Activated B cell treated with CpG ODN at 0.5 μM for 24 hours (primary cell): ENCODE results near the gene SNX8. TPM values are rescaled to one million over a fixed set of nuclear protein-coding genes. Genes with fewer than 3 reads are reported as not detected.
A peak's percentile ranks its signal among the peaks of the same experiment; 100 is the strongest.

ENCODE experiments used
- ATAC-seq: fragments of 200-7000 bp; cut with Tn5 transposase; one replicate; pipeline ENCODE4 v1.10.0; 2021; ENCODE audit warnings: low read depth, mild to moderate bottlenecking, moderate library complexity
- CTCF ChIA-PET: fragments of 350-600 bp; sonication (Branson Sonifier 250); formaldehyde crosslinking; loops from one replicate; lab custom pipeline; 2021; ENCODE audit warnings: antibody characterized with exemption; lab: Charles Lee
- POLR2A ChIA-PET: fragments of 350-600 bp; sonication (Branson Sonifier 250); formaldehyde crosslinking; loops from one replicate; lab custom pipeline; 2021; ENCODE audit warnings: antibody characterized with exemption; lab: Charles Lee
- DNase-seq: peaks from one replicate; pipeline ENCODE4 v3.0.0; 2022
- H3K27ac Mint-ChIP-seq: one replicate; pipeline ENCODE4 v1.8.0; 2020; ENCODE audit warnings: mixed read lengths
- H3K27me3 Mint-ChIP-seq: one replicate; pipeline ENCODE4 v1.8.0; 2021; ENCODE audit warnings: mixed read lengths
- H3K36me3 Mint-ChIP-seq: one replicate; pipeline ENCODE4 v1.8.0; 2021; ENCODE audit warnings: low read depth, mixed read lengths
- H3K4me1 Mint-ChIP-seq: one replicate; pipeline ENCODE4 v1.8.0; 2021; ENCODE audit warnings: mixed read lengths
- H3K4me3 Mint-ChIP-seq: one replicate; pipeline ENCODE4 v1.8.0; 2020; ENCODE audit warnings: mild to moderate bottlenecking, mixed read lengths
- H3K9me3 Mint-ChIP-seq: one replicate; pipeline ENCODE4 v1.8.0; 2020; ENCODE audit warnings: mixed read lengths
- intact Hi-C: fragments of 100-400 bp; cut with micrococcal nuclease; formaldehyde crosslinking; loops from one replicate; pipeline ENCODE4 v1.15.1; 2024
- total RNA-seq: library from RNA; stranded (reverse); gene quantifications from 2 replicates; pipeline ENCODE4 v1.2.3, GENCODE V29; 2022
- TF ChIP-seq, protein P1 (sequence below): fragments of 200-600 bp; IDR thresholded peaks from one replicate; pipeline ENCODE4 v1.8.0; 2022; ENCODE audit warnings: antibody characterized with exemption, mild to moderate bottlenecking

SNX8 gene
- total RNA-seq, 1 donor from 2014 or later = 175 TPM

DNA sequence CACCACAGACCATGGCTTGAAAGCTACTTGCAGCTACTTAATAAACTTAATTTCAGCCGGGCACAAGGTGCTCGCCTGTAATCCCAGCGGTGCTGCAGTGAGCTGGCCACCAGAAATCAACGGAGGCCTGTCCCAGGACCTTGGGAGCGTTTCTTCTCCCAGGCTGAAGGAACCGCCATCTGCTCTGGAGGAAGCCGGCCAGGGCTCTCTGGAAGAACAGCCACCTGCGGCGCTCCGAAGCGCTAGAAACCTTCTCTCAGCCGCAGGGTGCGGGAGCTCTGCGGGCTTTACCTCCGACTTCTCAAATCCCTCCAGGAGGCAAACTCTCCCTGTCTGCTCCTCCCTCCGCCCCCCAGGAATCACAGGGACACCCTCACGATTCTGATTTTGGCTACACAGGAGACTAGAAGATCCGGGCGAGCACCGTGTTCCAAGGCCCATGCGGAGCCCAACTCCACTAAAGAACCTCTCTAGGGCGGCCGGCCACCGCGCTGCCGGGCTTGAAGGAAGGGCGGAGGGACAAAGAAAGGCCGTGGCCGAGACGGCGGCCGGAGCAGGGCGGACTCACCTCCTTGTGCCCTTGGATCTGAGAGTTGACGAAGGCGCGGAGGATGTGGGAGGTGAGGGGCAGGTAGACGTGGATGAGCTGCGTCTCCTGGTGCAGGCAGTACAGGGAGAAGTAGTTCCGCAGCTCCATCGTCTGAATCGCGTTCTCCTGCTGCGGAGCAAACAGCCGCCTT, 57.8 kb downstream of the SNX8 start:
- TF ChIP-seq, protein P1, sequence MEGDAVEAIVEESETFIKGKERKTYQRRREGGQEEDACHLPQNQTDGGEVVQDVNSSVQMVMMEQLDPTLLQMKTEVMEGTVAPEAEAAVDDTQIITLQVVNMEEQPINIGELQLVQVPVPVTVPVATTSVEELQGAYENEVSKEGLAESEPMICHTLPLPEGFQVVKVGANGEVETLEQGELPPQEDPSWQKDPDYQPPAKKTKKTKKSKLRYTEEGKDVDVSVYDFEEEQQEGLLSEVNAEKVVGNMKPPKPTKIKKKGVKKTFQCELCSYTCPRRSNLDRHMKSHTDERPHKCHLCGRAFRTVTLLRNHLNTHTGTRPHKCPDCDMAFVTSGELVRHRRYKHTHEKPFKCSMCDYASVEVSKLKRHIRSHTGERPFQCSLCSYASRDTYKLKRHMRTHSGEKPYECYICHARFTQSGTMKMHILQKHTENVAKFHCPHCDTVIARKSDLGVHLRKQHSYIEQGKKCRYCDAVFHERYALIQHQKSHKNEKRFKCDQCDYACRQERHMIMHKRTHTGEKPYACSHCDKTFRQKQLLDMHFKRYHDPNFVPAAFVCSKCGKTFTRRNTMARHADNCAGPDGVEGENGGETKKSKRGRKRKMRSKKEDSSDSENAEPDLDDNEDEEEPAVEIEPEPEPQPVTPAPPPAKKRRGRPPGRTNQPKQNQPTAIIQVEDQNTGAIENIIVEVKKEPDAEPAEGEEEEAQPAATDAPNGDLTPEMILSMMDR = no peak
- CTCF ChIA-PET = interaction anchor here (1.3 to 1.5 kb wide), 2 partner anchors 8 to 10 kb away, joined by 3 to 4 read pairs; no protein-coding TSS in a partner anchor
- ATAC-seq (no peak), DNase-seq (no peak)
- Mint-ChIP-seq H3K9me3 (no peaks in the 10 kb centered on the region), H3K36me3 (peaks cover 65% of the 10 kb centered on the region), H3K4me1 (peaks cover 45% of the 10 kb centered on the region), H3K4me3 (no peak overlapping the region), H3K27ac (peak overlapping the region; percentile 9), H3K27me3 (no peaks in the 10 kb centered on the region)
- POLR2A ChIA-PET = interaction anchor here (1.1 to 1.4 kb wide), 2 partner anchors 14 to 20 kb away, joined by 4 to 5 read pairs; no protein-coding TSS in a partner anchor
- intact Hi-C loops = no loop called here

DNA sequence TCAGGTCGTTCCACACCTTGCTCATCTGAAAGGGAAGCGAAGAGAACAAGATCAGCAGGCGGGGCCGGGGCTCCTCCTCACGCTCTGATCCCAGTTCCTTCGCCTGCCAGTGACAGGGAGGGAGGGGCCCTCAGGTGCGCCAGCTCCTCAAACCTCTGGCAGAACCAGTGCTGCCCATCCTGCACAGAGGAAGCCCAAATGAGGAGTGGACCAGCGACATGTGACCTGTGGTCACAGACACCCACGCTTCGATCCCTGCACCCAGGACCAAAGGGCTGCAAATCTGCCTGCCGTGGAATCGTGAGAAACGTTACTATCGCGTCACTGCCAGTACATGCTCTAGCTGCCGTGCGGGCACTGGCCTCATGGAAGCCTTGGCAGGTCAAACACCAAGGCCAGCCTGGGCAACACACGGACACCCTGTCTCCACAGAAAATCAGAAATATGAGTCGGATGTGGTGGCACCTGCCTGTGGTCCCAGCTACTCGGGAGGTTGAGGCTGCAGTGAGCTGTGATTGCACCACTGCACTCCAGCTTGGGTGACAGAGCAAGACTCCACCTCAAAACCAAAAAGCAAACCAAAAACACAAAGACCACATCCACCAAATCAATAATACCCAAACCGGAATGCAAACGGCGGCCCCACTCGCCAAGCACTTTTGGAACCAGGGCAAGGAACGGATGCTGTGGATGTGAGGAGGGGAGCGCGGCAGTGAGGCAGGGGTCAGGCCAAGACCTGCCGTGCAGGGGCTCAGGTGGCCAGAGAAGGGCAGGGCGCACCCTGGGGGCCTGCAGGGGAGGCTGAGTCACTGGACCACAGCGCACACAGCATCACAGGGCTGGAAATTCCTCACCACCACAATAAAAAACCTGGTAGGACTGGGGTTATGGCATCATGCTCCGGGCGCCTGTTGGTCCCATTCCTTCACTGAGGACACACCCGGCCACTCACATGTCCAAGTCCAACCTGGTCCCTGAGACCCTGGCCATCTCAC, 58.8 kb downstream of the SNX8 start:
- intact Hi-C loops = no loop called here
- CTCF ChIA-PET = no interaction called here
- POLR2A ChIA-PET = no interaction called here
- DNase-seq = no peak
- Mint-ChIP-seq H3K9me3 (no peaks in the 10 kb centered on the region), H3K4me3 (no peak overlapping the region), H3K36me3 (peaks cover 68% of the 10 kb centered on the region), H3K27ac (no peak overlapping the region), H3K27me3 (no peaks in the 10 kb centered on the region), H3K4me1 (peaks cover 35% of the 10 kb centered on the region)
- TF ChIP-seq, protein P1 = no peak
- ATAC-seq = no peak

DNA sequence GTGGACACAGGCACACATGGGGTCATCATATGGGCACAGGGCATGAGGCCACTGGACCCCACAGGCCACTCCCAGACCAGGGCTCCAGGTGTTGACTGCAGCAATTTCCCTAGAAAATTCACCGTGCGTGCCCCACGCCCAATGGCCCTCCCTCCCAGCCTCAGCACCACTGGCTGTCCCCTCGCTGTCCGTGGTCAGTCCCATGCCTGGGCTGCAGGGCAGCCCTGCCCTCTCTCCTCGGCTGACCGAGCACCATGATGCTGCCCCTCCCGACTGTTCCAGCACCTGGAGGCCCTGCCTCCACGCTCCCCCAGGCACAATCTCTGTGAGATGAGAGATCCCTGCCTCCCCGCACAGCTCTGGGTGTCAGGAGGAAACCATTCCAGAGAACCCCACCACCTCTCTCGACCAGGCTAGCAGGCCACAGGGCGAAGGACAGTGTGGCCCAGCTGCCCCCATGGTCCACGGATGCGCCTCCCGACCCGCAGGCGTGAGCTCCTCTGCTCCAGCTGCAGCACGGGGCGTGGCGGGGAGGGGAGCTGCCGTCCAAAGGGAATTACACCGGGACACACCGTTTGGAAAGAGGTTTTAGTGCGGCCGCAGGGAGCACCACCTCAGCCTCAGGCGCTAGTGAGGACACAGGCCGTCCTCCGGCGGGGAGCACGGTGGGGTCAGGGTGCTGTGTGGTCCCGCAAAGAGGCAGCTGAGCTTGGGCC, 59.7 kb downstream of the SNX8 start:
- ATAC-seq = no peak
- H3K36me3 Mint-ChIP-seq = peaks cover 67% of the 10 kb centered on the region
- intact Hi-C loops = no loop called here
- H3K27ac Mint-ChIP-seq = no peak overlapping the region
- TF ChIP-seq, protein P1 = no peak
- POLR2A ChIA-PET = no interaction called here
- no peaks in the 10 kb centered on the region for H3K27me3 Mint-ChIP-seq
- DNase-seq = no peak
- H3K4me1 Mint-ChIP-seq = peaks cover 31% of the 10 kb centered on the region
- CTCF ChIA-PET = no interaction called here
- no peaks in the 10 kb centered on the region for H3K9me3 Mint-ChIP-seq
- H3K4me3 Mint-ChIP-seq = no peak overlapping the region

DNA sequence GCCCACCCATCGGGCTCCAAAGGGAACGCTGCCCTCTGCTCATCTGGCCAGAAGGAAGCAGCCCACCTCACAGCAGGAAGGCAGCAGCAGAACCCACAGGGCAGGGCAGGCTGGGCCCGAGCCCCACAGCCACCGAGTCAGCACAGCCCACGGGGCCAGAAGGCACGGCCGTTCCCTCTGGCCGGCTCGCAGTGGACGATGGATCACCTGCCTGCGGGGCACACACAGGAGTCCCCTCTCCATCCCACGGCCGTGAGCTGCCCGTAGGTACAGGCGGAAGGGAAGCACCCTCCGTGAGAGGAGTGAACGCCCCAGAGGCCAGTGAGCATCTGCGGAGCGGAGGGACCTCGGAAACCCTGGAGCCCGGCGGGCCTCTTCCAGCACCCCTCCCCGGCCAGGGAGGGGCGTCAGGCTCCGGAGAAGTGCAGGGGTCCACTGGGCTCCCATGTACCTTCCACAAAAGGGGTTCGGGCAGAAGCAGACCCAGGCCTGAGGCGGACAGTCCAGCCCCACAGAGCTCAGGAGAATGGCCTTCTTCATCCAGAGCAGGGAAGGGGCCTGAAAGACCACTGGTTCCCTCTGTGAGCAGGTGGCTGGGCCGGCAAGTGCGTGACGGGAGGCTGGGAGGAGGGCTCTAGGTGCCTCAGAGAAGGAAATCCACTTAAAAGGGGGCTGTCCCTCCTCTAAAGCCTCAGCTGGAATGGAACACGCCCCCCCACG, 60.6 kb downstream of the SNX8 start:
- no peak for ATAC-seq
- ChIA-PET CTCF (no interaction called here), POLR2A (interaction anchor here (1.0 kb wide), 1 partner anchor 9 kb away, joined by 3 read pairs; no protein-coding TSS in a partner anchor)
- no peak overlapping the region for H3K27ac Mint-ChIP-seq
- H3K36me3 Mint-ChIP-seq = peaks cover 59% of the 10 kb centered on the region
- TF ChIP-seq, protein P1 = no peak
- no peak overlapping the region for H3K4me3 Mint-ChIP-seq
- H3K9me3 Mint-ChIP-seq = no peaks in the 10 kb centered on the region
- DNase-seq = no peak
- H3K4me1 Mint-ChIP-seq = peaks cover 31% of the 10 kb centered on the region
- intact Hi-C loops = no loop called here
- no peaks in the 10 kb centered on the region for H3K27me3 Mint-ChIP-seq
